H1 (cell line): ENCODE results near the gene LY86. TPM values are rescaled to one million over a fixed set of nuclear protein-coding genes. Genes with fewer than 3 reads are reported as not detected.

Experiments used
- CTCF ChIA-PET: fragments of 300-600 bp; sonication (Branson Sonifier 250); formaldehyde crosslinking; loops from one replicate; lab custom pipeline; 2021; ENCODE audit not compliant: partially characterized antibody; lab: Charles Lee
- POLR2A ChIA-PET: fragments of 300-600 bp; sonication (Branson Sonifier 250); formaldehyde crosslinking; loops from one replicate; lab custom pipeline; 2021; ENCODE audit warnings: inconsistent platforms; ENCODE audit not compliant: partially characterized antibody; lab: Charles Lee
- DNase-seq, 2 experiments: peaks; one replicate each; pipeline versions ENCODE4 v3.0.0 to v3.0.0-alpha.2; 2010 to 2022; ENCODE audit warnings: low spot score in 2 of 2, low read depth in 1 of 2, mixed read lengths in 1 of 2
- FAIRE-seq: peaks from 2 replicates; lab custom pipeline; 2011; peaks lifted over from hg19 to GRCh38; lab: Jason Lieb, UNC
- H2AFZ ChIP-seq: 2 replicates; pipeline ENCODE4 v1.8.1; 2012; ENCODE audit warnings: low read length, inconsistent platforms
- H2AK5ac ChIP-seq: 2 replicates; pipeline ENCODE4 v1.6.1; 2013; ENCODE audit warnings: low read depth, low read length
- H2BK120ac ChIP-seq: replicated peaks from 2 replicates; pipeline ENCODE3; 2013; ENCODE audit warnings: low read depth, low read length, inconsistent platforms
- H2BK12ac ChIP-seq: 2 replicates; pipeline ENCODE4 v1.6.1; 2013; ENCODE audit warnings: low read depth, low read length
- H2BK15ac ChIP-seq: 2 replicates; pipeline ENCODE4 v1.6.1; 2013; ENCODE audit warnings: low read length
- H2BK20ac ChIP-seq: 2 replicates; pipeline ENCODE4 v1.6.1; 2013; ENCODE audit warnings: low read length
- H2BK5ac ChIP-seq: 2 replicates; pipeline ENCODE4 v1.6.1; 2013; ENCODE audit warnings: low read depth, low read length
- H3K14ac ChIP-seq: 2 replicates; pipeline ENCODE4 v1.6.1; 2013; ENCODE audit warnings: inconsistent platforms; ENCODE audit not compliant: insufficient read length
- H3K18ac ChIP-seq: 2 replicates; pipeline ENCODE4 v1.6.1; 2013; ENCODE audit warnings: low read length; ENCODE audit errors: extremely low read depth
- H3K23ac ChIP-seq: 2 replicates; pipeline ENCODE4 v1.6.1; 2013; ENCODE audit warnings: inconsistent platforms; ENCODE audit not compliant: insufficient read length
- H3K23me2 ChIP-seq: 2 replicates; pipeline ENCODE4 v1.6.1; 2013; ENCODE audit warnings: low read depth, low read length
- H3K27ac ChIP-seq: 2 replicates; pipeline ENCODE4 v1.6.1; 2011; ENCODE audit warnings: low read depth, low read length, inconsistent platforms
- H3K27me3 ChIP-seq, 4 experiments: replicated peaks in 1 of 4; 1 replicate in 1 of 4; 2 replicates in 3 of 4; pipeline versions ENCODE4 v1.6.1 to v1.8.1; 2011 to 2013; ENCODE audit warnings: low read length in 3 of 4, mild to moderate bottlenecking in 3 of 4, inconsistent platforms in 2 of 4, mixed read lengths in 2 of 4, moderate library complexity in 1 of 4; ENCODE audit not compliant: control insufficient read depth in 3 of 4, insufficient read depth in 3 of 4; ENCODE audit errors: extremely low read depth in 1 of 4
- H3K36me3 ChIP-seq, 4 experiments: 2 replicates each; pipeline versions ENCODE4 v1.6.1 to v1.8.1; 2011 to 2013; ENCODE audit warnings: mild to moderate bottlenecking in 4 of 4, low read length in 3 of 4, moderate library complexity in 2 of 4, control low read depth in 1 of 4, inconsistent platforms in 1 of 4; ENCODE audit not compliant: insufficient read depth in 4 of 4, control insufficient read depth in 2 of 4
- H3K4ac ChIP-seq: replicated peaks from 2 replicates; pipeline ENCODE3; 2013; ENCODE audit warnings: low read length, low read depth, mixed read lengths, inconsistent platforms; ENCODE audit not compliant: insufficient read length
- H3K4me1 ChIP-seq, 4 experiments: replicated peaks in 1 of 4; 1 replicate in 1 of 4; 2 replicates in 3 of 4; pipeline versions ENCODE4 v1.6.1 to v1.8.1; 2011 to 2013; ENCODE audit warnings: low read length in 3 of 4, inconsistent platforms in 2 of 4, mixed read lengths in 1 of 4; ENCODE audit not compliant: insufficient read depth in 4 of 4, control insufficient read depth in 3 of 4
- H3K4me2 ChIP-seq, 2 experiments: 2 replicates each; pipeline versions ENCODE4 v1.6.1 to v1.8.1; 2011 to 2013; ENCODE audit warnings: low read depth in 2 of 2, low read length in 2 of 2, control low read depth in 1 of 2, inconsistent platforms in 1 of 2, mild to moderate bottlenecking in 1 of 2; ENCODE audit not compliant: insufficient read depth in 1 of 2
- H3K4me3 ChIP-seq, 4 experiments: fragments of 200-600, 300-600 bp in 1 of 4; sonication (generic), shearing (Covaris generic), sonication (Bioruptor Twin) in 1 of 4; 2 replicates each; pipeline versions ENCODE4 v1.5.1 to v1.8.1; 2011 to 2016; ENCODE audit warnings: low read length in 4 of 4, low read depth in 3 of 4, control low read depth in 2 of 4, inconsistent platforms in 2 of 4, mild to moderate bottlenecking in 2 of 4, mixed read lengths in 1 of 4, moderate library complexity in 1 of 4; ENCODE audit not compliant: insufficient read depth in 2 of 4; ENCODE audit errors: extremely low read depth in 1 of 4
- H3K56ac ChIP-seq: replicated peaks from 2 replicates; pipeline ENCODE3; 2013; ENCODE audit warnings: low read depth, mild to moderate bottlenecking, mixed read lengths, low read length, inconsistent platforms; ENCODE audit not compliant: insufficient read length
- H3K79me1 ChIP-seq: 2 replicates; pipeline ENCODE4 v1.6.1; 2013; ENCODE audit warnings: low read depth, low read length, control low read depth
- H3K79me2 ChIP-seq, 2 experiments: 2 replicates each; pipeline versions ENCODE4 v1.6.1 to v1.8.1; 2012 to 2013; ENCODE audit warnings: low read length in 2 of 2, mild to moderate bottlenecking in 2 of 2, inconsistent platforms in 1 of 2; ENCODE audit not compliant: insufficient read depth in 2 of 2, control insufficient read depth in 1 of 2
- H3K9ac ChIP-seq, 4 experiments: replicated peaks in 1 of 4; 1 replicate in 1 of 4; 2 replicates in 3 of 4; pipeline versions ENCODE4 v1.6.1 to v1.8.1; 2011 to 2013; ENCODE audit warnings: low read depth in 3 of 4, low read length in 3 of 4, control low read depth in 2 of 4, mild to moderate bottlenecking in 2 of 4, moderate library complexity in 2 of 4, inconsistent platforms in 1 of 4; ENCODE audit errors: extremely low read depth in 1 of 4
- H3K9me3 ChIP-seq, 2 experiments: 2 replicates each; pipeline versions ENCODE4 v1.6.1 to v1.8.1; 2012 to 2013; ENCODE audit warnings: mild to moderate bottlenecking in 2 of 2, moderate library complexity in 2 of 2, control low read depth in 1 of 2, inconsistent platforms in 1 of 2, low read depth in 1 of 2, low read length in 1 of 2, mixed read lengths in 1 of 2; ENCODE audit not compliant: insufficient read depth in 2 of 2
- H4K20me1 ChIP-seq, 2 experiments: replicated peaks in 1 of 2; 2 replicates each; pipeline versions ENCODE3 to v1.8.1; 2011 to 2013; ENCODE audit warnings: inconsistent platforms in 2 of 2, low read length in 2 of 2, mild to moderate bottlenecking in 1 of 2; ENCODE audit not compliant: insufficient read depth in 2 of 2, control insufficient read depth in 1 of 2
- H4K5ac ChIP-seq: 2 replicates; pipeline ENCODE4 v1.6.1; 2013; ENCODE audit warnings: low read length, low read depth, mixed read lengths, inconsistent platforms; ENCODE audit not compliant: insufficient read length
- H4K8ac ChIP-seq: 2 replicates; pipeline ENCODE4 v1.8.0; 2013; ENCODE audit warnings: mild to moderate bottlenecking, moderate library complexity, low read length, inconsistent platforms; ENCODE audit not compliant: insufficient read depth; ENCODE audit errors: extremely low read depth
- H4K91ac ChIP-seq: replicated peaks from 2 replicates; pipeline ENCODE3; 2013; ENCODE audit warnings: low read length, mixed read lengths, inconsistent platforms; ENCODE audit not compliant: insufficient read length
- CBX8 ChIP-seq: fragments of 300-800, 300-1000 bp; sonication (generic); IDR thresholded peaks from 2 replicates; pipeline ENCODE4 v1.7.1; 2016; ENCODE audit warnings: low read depth, low read length, borderline replicate concordance
- EP300 ChIP-seq, 2 experiments: IDR thresholded peaks; 1 replicate in 1 of 2; 2 replicates in 1 of 2; pipeline ENCODE4 v1.6.1; 2011 to 2012; ENCODE audit warnings: low read depth in 2 of 2, low read length in 2 of 2, mild to moderate bottlenecking in 2 of 2, borderline replicate concordance in 1 of 2, inconsistent platforms in 1 of 2, moderate library complexity in 1 of 2
- HDAC2 ChIP-seq, 2 experiments: fragments of 300-600 bp in 1 of 2; sonication (generic) in 1 of 2; IDR thresholded peaks; 2 replicates each; pipeline ENCODE4 v1.6.1; 2011 to 2012; ENCODE audit warnings: low read depth in 2 of 2, low read length in 2 of 2, mild to moderate bottlenecking in 2 of 2, moderate library complexity in 2 of 2, borderline replicate concordance in 1 of 2, inconsistent platforms in 1 of 2
- KDM1A ChIP-seq: fragments of 200-600, 300-600 bp; sonication (generic); IDR thresholded peaks from 2 replicates; pipeline ENCODE4 v1.7.1; 2016; ENCODE audit warnings: mild to moderate bottlenecking, low read length, borderline replicate concordance
- KDM4A ChIP-seq: IDR thresholded peaks from one replicate; pipeline ENCODE4 v1.7.1; 2012; ENCODE audit warnings: low read depth, mild to moderate bottlenecking, moderate library complexity, low read length, inconsistent platforms; ENCODE audit not compliant: severe bottlenecking
- MAX ChIP-seq: IDR thresholded peaks from 2 replicates; pipeline ENCODE4 v1.6.1; 2012; ENCODE audit warnings: inconsistent platforms
- NRF1 ChIP-seq: IDR thresholded peaks from 2 replicates; pipeline ENCODE4 v1.6.1; 2011; ENCODE audit warnings: mild to moderate bottlenecking, low read depth, low read length, improper control_type of control experiment
- POLR2AphosphoS5 ChIP-seq: IDR thresholded peaks from 2 replicates; pipeline ENCODE4 v1.6.1; 2011; ENCODE audit warnings: low read depth, low read length
- RAD21 ChIP-seq, 2 experiments: IDR thresholded peaks in 1 of 2; conservative IDR thresholded peaks in 1 of 2; 2 replicates each; pipeline ENCODE4 v1.6.1; 2011; ENCODE audit warnings: low read depth in 2 of 2, low read length in 2 of 2, improper control_type of control experiment in 1 of 2, inconsistent platforms in 1 of 2, mild to moderate bottlenecking in 1 of 2, moderate library complexity in 1 of 2
- SP1 ChIP-seq: IDR thresholded peaks from 2 replicates; pipeline ENCODE4 v1.6.1; 2011; ENCODE audit warnings: low read depth, low read length
- SRF ChIP-seq: IDR thresholded peaks from 2 replicates; pipeline ENCODE4 v1.6.1; 2011; ENCODE audit warnings: mild to moderate bottlenecking, low read depth, low read length, moderate library complexity
- TBP ChIP-seq: IDR thresholded peaks from 2 replicates; pipeline ENCODE4 v1.6.1; 2011; ENCODE audit warnings: low read depth, low read length, improper control_type of control experiment
- TCF12 ChIP-seq: IDR thresholded peaks from 2 replicates; pipeline ENCODE4 v1.6.1; 2011; ENCODE audit warnings: low read depth, mild to moderate bottlenecking, low read length
- ZNF274 ChIP-seq: IDR thresholded peaks from 2 replicates; pipeline ENCODE4 v1.7.0; 2012; ENCODE audit warnings: low read length, borderline replicate concordance; ENCODE audit errors: extremely low read depth
- WGBS, 2 experiments: shearing (Covaris generic) in 1 of 2; methylation state at CpG; one replicate each; pipeline versions ENCODE4 v1.1.6 to v1.1.7; 2013 to 2015; ENCODE audit warnings: low lambda C conversion rate in 2 of 2, mixed read lengths in 2 of 2, inconsistent platforms in 1 of 2, low coverage in 1 of 2, missing lambda C conversion rate in 1 of 2; ENCODE audit not compliant: insufficient replicate concordance in 2 of 2, insufficient coverage in 1 of 2, insufficient read length in 1 of 2; ENCODE audit errors: extremely low coverage in 1 of 2, missing lambda C conversion rate in 1 of 2; 5-methylcytosine and 5-hydroxymethylcytosine counted together
- polyA plus RNA-seq, 7 experiments: library from polyadenylated mRNA; depleted of rRNA in 3 of 7; stranded (reverse) in 5 of 7; unstranded in 2 of 7; fragments of >200 nt in 5 of 7; fragments of 200-250 nt in 2 of 7; gene quantifications; 1 replicate in 5 of 7; 2 replicates in 1 of 7; 4 replicates in 1 of 7; pipeline versions ENCODE4 v1.2.1 to v1.2.3, GENCODE V29; 2011 to 2013; ENCODE audit warnings: missing spikeins in 2 of 7, mixed read lengths in 2 of 7
- total RNA-seq: library from RNA; stranded (reverse); fragmentation: NEBNext Ultra II Directional; extraction: Animal tissue kit (Norgen Biotek cat#: 25700); gene quantifications from 2 replicates; pipeline ENCODE4 v1.2.1, GENCODE V29; 2021

LY86 gene
- total and polyA plus RNA-seq, 2 of the 8 experiments (the other 6 are each of a cell fraction or from before 2014, with no cell fraction given) = not detected

GRCh38 chr6:6605873-6606272 lies 17.4 kb downstream of the LY86 start:
- no peaks in the 10 kb centered on the region for H3K4me1 ChIP-seq
- no peak overlapping the region for H2AFZ ChIP-seq
- no peak overlapping the region for H2BK20ac ChIP-seq
- no peak overlapping the region for H4K5ac ChIP-seq
- H4K20me1 ChIP-seq = no peaks in the 10 kb centered on the region
- H3K23ac ChIP-seq = no peak overlapping the region
- no peaks in the 10 kb centered on the region for H3K79me2 ChIP-seq
- H3K14ac ChIP-seq = no peak overlapping the region
- H3K27me3 ChIP-seq = no peaks in the 10 kb centered on the region
- TF ChIP-seq RAD21 (IDR thresholded peaks at IDR 0.05 in 1 of 2, conservative IDR thresholded peaks at IDR 0.05 in 1 of 2; ENCODE audit: low read depth in 2 of 2, low read length in 2 of 2) (no peak), NRF1 (no peak), EP300 (IDR thresholded peaks at IDR 0.05; ENCODE audit: borderline replicate concordance in 1 of 2, low read depth in 2 of 2, low read length in 2 of 2) (no peak), KDM1A (no peak), POLR2AphosphoS5 (no peak), CBX8 (no peak), KDM4A (no peak), TBP (no peak), SRF (no peak), ZNF274 (no peak), HDAC2 (IDR thresholded peaks at IDR 0.05; ENCODE audit: borderline replicate concordance in 1 of 2, low read depth in 2 of 2, low read length in 2 of 2) (no peak), TCF12 (no peak), SP1 (no peak), MAX (no peak)
- H2AK5ac ChIP-seq = no peak overlapping the region
- H3K9me3 ChIP-seq = no peaks in the 10 kb centered on the region
- 85% methylated on average over 13 of the region's 13 CpGs; no CpG with 5 or more reads in 1 of the 2 experiments for WGBS, 2 experiments
- H2BK12ac ChIP-seq = no peak overlapping the region
- H2BK5ac ChIP-seq = no peak overlapping the region
- H2BK120ac ChIP-seq = no peak overlapping the region
- no peak overlapping the region for H3K4me3 ChIP-seq
- ChIA-PET POLR2A (no interaction called here), CTCF (interaction anchor here (0.6 to 1.3 kb wide), 4 partner anchors 8 to 69 kb away, joined by 3 to 5 read pairs (median 3); no protein-coding TSS in a partner anchor)
- no peak overlapping the region for H3K56ac ChIP-seq
- H3K27ac ChIP-seq = no peak overlapping the region
- H3K9ac ChIP-seq = no peak overlapping the region
- H3K18ac ChIP-seq = no peak overlapping the region
- H3K4me2 ChIP-seq = no peak overlapping the region
- H4K91ac ChIP-seq = no peak overlapping the region
- H3K4ac ChIP-seq = no peak overlapping the region
- no peaks in the 10 kb centered on the region for H3K79me1 ChIP-seq
- no peaks in the 10 kb centered on the region for H3K36me3 ChIP-seq
- DNase-seq (no peak), FAIRE-seq (no peak)
- no peak overlapping the region for H4K8ac ChIP-seq
- H3K23me2 ChIP-seq = no peaks in the 10 kb centered on the region
- no peak overlapping the region for H2BK15ac ChIP-seq
